GM18519 (cell line): ENCODE data around the gene RASIP1.
"Not testable (repeated sequence)": the region's sequence is repeated elsewhere in the genome, so short reads cannot be mapped to it uniquely, and the experiment has no call there.

Experiments used
- ATAC-seq: cut with Tn5 transposase; IDR thresholded peaks from one replicate; pipeline ENCODE4 v1.9.1; 2021; ENCODE audit warnings: mild to moderate bottlenecking, moderate library complexity; ENCODE audit not compliant: unreplicated experiment, low FRiP score

RASIP1 gene, protein sequence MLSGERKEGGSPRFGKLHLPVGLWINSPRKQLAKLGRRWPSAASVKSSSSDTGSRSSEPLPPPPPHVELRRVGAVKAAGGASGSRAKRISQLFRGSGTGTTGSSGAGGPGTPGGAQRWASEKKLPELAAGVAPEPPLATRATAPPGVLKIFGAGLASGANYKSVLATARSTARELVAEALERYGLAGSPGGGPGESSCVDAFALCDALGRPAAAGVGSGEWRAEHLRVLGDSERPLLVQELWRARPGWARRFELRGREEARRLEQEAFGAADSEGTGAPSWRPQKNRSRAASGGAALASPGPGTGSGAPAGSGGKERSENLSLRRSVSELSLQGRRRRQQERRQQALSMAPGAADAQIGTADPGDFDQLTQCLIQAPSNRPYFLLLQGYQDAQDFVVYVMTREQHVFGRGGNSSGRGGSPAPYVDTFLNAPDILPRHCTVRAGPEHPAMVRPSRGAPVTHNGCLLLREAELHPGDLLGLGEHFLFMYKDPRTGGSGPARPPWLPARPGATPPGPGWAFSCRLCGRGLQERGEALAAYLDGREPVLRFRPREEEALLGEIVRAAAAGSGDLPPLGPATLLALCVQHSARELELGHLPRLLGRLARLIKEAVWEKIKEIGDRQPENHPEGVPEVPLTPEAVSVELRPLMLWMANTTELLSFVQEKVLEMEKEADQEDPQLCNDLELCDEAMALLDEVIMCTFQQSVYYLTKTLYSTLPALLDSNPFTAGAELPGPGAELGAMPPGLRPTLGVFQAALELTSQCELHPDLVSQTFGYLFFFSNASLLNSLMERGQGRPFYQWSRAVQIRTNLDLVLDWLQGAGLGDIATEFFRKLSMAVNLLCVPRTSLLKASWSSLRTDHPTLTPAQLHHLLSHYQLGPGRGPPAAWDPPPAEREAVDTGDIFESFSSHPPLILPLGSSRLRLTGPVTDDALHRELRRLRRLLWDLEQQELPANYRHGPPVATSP

GRCh38 chr19:48740164-48740972, at the start of gene RASIP1:
TSS of gene RASIP1 (minus strand) at chr19:48740610. CDS start at chr19:48740282, 328 bp downstream.
- no peak for ATAC-seq

DNA sequence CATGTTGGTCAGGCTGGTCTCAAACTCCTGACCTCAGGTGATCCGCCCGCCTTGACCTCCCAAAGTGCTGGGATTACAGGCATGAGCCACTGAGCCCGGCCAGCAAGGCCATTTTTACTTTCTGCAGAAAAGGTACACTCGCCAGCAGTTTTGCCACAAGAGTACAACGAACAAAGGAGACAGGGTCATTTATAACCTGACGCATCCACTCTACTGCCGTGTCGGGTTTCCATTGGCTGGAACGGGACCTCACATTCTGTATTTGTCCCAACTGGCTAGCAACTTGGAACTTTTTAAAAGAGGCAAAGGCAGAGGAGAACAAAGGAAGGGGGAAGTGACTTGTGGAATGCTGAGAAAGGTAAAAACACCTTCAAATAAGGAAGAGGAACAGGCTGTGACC, 46.9 kb upstream of the RASIP1 start:
- ATAC-seq, result not testable (repeated sequence)

DNA sequence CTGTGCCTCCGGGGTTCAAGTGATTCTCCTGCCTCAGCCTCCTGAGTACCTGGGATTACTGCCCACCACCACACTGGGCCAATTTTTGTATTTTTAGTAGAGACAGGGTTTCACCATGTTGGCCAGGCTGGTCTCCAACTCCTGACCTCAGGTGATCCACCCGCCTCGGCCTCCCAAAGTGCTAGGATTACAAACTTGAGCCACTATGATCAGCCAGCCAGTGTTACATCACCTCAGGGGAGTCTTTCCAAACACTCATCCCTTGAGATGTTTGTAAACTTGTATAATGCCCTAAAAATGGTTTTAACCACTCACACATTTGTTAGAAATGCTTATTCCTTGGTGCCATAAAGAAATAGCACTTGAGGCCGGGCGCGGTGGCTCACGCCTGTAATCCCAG, 46.0 kb upstream of the RASIP1 start:
- not testable (repeated sequence) for ATAC-seq

GRCh38 chr19:48784527-48784926, 44.1 kb upstream of the RASIP1 start:
- ATAC-seq, result no peak

DNA sequence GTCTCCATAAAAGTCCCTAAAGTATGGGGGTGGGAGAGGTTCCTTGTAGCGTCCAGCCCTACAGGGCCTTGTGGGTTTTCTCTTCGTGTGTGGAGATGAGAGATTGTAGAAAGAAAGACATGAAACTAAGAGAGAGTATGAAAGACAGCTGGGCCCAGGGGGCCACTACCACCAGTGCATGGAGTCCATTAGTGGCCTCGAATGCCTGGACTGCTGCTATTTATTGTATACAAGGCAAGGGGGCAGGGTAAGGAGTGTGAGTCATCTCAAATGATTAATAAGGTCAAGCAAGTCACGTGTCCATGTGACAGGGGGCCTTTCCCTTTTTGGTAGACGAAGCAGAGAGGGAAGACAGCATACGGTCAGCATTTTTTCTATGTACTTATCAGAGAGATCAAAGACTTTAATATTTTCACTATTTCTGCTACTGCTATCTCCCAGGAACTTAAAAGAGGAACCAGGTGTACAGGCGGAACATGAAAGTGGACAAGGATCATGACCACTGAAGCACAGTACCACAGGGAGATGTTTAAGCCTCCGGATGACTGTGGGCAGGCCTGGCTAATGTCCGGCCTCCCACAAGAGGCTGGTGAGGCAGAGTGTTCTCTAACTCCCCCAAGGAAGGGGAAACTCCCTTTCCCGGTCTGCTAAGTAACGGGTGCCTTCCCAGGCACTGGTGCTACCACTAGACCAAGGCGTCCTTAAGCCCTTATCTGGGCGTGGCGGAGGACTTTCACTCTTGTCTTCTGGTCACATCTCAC, 40.4 kb upstream of the RASIP1 start:
- ATAC-seq, result no peak

- no peak for ATAC-seq
Measured at GRCh38 chr19:48779636-48780035, 39.2 kb upstream of the RASIP1 start.

GRCh38 chr19:48777720-48778119, 37.3 kb upstream of the RASIP1 start:
- no peak for ATAC-seq

DNA sequence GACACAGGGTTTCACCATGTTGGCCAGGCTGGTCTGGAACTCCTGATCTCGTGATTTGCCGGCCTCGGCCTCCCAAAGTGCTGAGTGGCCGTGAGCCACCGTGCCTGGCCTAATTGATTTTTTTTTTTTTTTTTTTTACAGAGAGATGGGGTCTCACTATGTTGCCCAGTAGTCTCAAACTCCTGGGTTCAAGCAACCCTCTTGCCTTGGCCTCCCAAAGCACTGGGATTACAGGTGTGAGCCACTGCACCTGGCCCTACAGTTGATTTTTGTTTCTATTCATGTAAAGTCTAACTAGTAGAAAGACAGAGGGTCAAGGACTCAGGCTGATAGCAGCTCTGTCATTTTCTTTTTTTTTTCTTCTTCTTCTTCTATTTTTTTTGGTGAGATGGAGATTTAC, 36.7 kb upstream of the RASIP1 start:
- ATAC-seq, result no peak

- ATAC-seq, result no peak
Measured at GRCh38 chr19:48772503-48772953, 32.1 kb upstream of the RASIP1 start.

- ATAC-seq, result no peak
Measured at GRCh38 chr19:48770734-48771472, 30.5 kb upstream of the RASIP1 start.

GRCh38 chr19:48770266-48770665, 29.9 kb upstream of the RASIP1 start:
- ATAC-seq, result no peak

GRCh38 chr19:48768994-48769713, 28.7 kb upstream of the RASIP1 start:
- ATAC-seq, result no peak

GRCh38 chr19:48768171-48768753, 27.9 kb upstream of the RASIP1 start:
- not testable (repeated sequence) for ATAC-seq

GRCh38 chr19:48765816-48766215, 25.4 kb upstream of the RASIP1 start:
- ATAC-seq, result not testable (repeated sequence)

GRCh38 chr19:48760504-48761205, 20.2 kb upstream of the RASIP1 start:
- no peak for ATAC-seq

- ATAC-seq, result no peak
Measured at GRCh38 chr19:48757741-48758144, 17.3 kb upstream of the RASIP1 start.

- no peak for ATAC-seq
Measured at GRCh38 chr19:48757089-48757675, 16.8 kb upstream of the RASIP1 start.
